GM19240 (cell line): ENCODE results near the gene SLC12A5.

ENCODE experiments used
- DNase-seq: peaks from one replicate; pipeline ENCODE4 v3.0.0; 2011; ENCODE audit warnings: low spot score; ENCODE audit not compliant: insufficient read length

SLC12A5 gene

DNA sequence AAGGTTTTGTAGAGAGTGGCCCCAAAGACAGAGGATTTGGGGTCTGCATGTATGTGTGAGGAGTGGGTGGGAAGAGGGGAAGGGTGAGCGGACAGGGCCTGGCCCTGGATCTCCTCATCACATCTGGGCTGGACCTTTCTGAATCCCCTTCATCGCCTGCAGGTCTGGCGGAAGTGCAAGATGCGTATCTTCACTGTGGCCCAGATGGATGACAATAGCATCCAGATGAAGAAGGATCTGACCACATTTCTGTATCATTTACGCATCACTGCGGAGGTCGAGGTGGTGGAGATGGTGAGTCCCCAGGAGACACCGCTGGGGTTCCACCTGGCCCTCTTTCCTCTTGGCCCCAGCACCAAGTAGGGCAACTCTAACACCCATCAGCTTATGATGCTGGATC is 24.4 kb downstream of the SLC12A5 start:
- no peak for DNase-seq

DNA sequence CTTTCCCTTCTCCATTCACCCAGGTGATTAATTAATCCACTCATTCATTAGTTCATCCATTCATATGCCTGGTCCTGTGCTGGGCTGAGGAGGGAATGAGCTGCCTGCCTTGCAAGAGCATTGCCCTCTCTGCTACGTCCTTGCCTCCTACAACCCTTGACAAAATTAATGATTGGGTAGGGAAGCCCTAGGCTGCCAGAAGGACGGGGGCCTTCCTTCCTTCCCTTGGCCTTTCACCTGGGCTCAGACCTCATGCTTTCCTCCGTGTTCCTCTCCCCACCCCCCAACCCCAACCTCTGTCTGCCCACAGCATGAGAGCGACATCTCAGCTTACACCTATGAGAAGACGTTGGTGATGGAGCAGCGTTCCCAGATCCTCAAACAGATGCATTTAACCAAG is 25.6 kb downstream of the SLC12A5 start:
- DNase-seq, result no peak

DNA sequence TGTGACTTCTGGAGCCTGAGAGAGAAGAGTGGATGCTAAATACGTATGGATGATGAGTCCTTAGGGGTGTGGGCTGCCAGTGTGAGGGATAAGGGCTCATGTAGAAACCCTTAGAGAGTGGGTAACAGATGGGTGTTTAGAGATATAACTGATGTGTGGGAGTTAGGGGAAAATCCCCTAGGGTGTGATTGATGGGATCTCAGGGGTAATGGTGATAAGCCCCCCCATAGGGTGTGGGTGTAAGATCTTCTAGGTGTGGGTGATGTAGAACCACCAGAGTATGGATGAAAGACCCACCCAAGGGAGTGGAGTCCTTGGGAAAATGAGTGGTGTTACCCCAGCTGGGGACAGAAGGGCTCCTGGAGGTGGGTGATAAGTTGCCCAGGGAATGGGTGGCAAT is 26.3 kb downstream of the SLC12A5 start:
- DNase-seq, result no peak

DNA sequence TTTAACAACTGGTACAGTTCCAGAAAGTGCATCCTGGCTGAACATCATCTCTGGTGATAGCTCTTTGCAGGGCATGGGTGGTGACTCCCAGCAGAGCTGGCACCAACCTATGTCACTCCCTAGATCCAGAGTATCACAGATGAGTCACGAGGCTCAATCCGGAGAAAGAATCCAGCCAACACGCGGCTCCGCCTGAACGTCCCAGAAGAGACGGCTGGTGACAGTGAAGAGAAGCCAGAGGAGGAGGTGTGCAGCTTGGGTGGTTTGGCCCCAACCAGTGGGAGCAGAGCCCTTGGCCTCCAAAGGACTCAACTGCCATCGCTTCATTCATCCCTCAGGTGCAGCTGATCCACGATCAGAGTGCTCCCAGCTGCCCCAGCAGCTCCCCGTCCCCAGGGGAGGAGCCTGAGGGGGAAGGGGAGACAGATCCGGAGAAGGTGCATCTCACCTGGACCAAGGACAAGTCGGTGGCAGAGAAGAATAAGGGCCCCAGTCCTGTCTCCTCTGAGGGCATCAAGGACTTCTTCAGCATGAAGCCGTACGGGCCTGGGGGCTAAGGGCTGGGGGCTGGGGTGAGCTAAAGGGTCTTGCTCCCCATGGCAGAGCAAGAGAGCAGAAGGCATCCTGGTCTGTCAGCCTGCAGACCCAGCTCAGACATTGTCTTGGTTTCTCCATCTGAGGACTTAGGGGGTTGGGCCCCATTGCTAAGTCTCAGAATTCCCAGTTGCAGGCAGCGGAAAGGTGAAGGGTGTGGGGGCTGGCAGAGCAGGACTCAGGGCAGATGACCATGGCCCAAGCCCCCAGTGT is 27.2 kb downstream of the SLC12A5 start:
- DNase-seq, result no peak

DNA sequence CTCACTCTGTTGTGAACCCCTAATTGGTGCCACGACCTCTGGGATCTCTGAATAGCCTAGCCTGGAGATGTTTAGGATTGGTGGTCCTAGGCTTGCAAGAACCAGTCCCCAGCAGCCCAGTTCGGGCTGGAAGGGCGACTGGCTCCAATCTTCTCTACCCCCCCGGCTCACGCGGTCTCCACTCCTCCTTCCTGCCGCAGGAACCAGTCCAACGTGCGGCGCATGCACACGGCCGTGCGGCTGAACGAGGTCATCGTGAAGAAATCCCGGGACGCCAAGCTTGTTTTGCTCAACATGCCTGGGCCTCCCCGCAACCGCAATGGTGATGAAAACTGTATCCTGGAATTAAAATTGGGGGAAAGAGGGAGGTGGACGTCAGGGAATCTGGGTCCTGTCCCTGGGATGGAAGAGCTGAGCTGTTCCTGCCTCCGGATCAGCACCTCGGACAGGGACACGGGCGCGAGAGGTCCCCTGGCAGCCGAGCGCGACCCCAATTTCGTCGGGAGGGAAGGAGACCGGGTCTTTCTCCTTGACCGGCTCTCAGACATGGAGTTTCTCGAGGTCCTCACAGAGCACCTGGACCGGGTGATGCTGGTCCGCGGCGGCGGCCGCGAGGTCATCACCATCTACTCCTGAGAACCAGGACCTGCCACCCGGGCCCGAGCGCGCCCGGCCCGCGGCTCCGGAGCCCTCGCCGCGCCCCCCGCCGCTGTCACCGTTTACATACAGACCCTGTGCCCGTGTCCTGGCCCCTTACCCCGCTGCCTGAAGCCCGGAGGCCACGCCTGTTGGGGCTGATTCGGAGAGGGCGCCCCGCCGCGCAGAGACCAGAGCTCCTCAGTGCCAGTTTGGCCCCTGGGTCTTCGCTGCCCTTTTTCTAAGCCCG is 28.2 kb downstream of the SLC12A5 start:
- no peak for DNase-seq

DNA sequence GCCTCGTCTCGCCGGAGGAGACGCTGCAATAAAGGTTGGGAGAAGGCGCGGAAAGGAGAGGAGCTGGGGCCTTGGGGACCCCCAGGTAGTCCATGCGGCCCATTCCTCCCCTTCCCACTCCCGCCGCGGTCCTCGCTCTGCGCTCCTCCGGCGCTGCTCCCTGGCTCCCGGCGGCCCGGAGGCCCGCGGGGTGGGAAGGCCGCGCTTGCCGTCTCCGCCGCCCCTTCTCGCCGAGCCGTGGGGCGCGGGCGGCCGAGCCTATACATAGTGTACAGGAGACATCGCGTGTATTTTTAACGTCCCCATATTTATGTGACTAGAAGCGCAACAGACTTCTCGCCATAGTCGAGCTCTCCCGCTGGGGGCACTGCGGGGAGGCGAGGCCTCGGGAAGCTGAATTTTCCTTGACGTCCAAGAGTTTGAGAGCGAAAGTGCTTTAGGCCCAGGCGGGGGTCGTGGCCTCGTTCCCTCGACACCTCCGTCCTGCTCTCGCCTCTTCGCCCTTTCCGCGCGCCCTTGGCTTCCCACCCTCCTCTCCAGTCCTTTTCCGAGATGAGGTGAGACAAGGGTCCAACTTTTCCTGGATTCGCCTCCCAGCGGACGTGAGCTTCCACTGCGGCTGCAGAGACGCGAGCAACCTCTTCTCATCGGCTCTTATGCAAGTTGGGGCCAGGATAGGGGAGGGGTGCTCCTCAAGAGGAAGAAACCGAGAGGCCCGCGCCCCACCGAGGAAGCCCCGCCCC is 29.0 kb downstream of the SLC12A5 start:
- DNase-seq, result no peak

DNA sequence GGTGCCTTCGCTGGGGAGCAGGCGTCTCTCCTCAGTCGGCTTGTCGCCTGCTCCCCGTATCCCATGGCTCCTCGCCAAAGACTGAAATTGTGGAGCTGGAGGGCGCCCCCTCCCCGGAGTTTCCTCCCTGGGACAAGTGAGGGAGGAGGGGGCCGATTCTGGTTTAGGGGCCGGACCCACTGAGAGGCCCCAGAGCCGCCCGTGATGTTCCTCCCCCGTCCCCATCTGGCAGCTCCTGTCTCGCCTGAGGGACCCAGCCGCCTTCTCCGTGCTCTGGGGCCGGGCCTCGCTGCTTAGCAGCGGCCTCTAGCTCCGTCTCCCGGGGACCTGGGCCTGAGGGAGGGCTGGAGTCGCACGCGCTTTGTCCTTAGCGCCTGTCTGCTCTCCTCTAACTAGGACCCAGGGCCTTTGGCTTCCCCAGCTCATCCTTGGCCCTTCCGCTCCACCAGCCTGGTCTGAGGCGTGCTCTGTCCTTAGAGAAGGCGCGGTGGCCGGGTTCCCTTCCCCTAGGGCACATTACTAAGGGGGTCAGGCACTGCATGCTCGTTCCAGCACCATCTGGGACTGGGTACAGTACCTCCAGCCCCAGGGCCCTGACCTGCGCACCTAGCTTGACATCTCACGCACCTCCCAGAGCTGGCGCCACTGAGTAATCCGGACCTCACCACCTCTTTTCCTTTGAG is 29.7 kb downstream of the SLC12A5 start:
- DNase-seq, result no peak

DNA sequence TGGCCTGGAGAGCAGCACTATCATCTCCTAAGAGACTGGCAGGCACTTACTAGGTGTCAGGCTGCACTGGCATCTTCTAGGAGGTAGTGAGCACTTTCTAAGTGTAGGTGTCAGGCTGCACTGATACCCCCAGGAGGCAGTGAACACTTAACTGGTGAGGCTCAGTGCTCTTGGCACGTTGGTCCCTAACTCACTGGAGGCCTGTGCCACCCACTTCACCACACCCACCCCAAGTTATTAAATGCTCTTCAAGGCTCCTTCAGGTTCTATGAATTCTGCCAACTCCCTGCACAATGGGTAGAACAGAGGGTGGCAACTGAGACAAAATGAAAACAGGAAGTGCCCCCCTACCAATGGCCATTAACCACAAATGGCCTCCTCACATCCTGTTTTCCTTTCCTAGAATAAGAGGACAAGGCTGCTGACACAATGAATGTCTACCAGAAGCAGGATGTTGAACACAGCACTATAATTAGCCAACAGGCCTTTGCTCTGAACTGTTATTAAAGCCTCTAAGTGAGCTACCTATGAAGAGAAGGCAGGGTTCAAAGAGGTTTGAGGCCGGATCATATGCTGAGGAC is 31.4 kb downstream of the SLC12A5 start:
- no peak for DNase-seq

DNA sequence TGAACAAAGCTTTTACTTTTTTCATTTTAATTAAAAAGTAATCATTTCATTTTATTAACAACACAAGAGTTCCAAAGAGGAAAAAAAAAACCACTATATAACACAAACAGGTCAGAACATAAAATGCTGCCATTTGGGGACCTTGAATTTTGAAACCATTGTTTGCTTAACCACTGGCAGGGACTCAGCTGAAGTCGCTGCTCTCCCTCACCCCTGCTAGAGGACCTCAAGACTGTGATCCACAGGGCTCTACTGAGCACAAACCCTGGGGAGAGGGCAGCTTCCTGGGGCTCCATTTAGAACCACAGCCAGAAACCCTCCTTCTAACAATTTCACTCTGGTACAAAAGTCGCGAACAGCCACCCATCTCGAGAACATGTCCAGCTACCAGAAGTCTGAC is 32.0 kb downstream of the SLC12A5 start:
- DNase-seq, result no peak

DNA sequence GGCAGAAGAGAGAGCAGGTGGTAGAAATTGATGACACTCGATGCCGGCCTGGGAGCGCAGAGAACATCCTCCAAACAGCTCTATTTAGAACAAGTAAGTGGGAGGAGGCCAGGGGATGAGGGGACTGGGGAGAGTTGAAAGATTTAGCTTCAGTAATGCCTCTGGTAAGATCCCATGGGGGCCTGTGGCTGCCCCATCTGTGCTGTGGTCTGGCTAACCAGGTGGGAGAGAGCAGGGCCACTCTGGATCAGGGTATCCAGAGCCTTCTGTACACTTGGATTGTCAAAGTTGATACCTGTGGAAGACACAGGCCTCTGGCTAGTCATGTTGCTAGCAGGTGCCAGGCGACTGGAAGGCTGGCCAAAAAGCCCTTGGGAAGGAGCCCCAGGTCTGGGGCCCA is 33.1 kb downstream of the SLC12A5 start:
- no peak for DNase-seq

DNA sequence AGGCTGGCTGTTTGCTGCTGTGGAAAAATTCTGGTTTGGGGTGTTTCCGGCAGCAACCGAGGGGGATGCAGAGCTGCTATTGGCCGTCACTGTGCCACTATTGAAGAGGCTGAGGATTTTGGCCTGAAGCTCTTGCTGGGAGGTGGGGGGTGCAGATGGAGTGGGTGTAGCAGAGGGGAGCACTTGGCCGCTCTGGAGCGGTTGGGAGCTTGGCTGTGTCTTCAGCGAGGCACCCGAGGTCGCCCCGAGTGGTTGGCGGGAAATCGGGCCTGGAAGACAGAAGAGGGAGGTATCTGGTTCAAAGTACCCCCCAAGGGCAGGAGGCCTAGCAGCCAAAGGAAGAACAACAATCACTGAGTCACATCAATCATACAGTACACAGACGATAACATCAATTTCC is 33.6 kb downstream of the SLC12A5 start:
- no peak for DNase-seq

DNA sequence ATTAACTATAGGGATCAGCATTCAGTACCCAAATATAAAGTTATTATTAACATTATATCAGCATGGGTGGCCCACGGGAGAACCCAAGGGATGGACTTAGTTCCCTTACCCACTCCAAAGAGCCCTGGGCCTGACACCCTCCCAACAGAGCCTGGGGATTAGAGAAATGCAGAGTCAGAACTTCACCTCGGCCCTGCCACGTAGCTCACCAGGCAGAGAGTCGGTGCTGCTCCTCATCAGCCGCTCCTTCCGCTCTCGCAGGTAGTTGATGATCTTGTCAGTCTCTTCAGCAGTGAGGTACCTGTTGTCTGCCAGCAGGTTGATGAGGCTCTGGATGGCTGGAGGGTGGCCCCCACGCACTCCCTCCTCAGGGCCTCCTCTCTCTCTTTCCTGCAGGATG is 34.1 kb downstream of the SLC12A5 start:
- no peak for DNase-seq

DNA sequence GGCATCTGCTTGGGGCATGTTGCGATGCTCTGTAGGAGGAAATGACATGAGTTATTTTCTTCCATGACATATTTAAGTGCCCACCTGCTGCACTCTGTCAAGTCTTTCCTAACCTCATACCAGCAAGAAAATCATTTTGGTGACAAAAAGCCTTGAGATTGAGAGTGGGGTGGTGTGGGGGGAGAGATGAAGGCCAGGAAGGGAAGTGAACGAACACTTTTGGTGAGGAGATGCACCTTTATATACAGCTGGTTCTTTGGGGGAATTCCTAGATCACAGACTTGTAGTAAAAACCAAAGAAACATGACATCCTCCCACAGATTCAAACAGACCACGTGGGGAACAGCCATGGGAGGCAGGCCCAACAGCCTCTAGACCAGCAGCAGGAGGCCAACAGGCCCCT is 34.6 kb downstream of the SLC12A5 start:
- DNase-seq, result no peak

DNA sequence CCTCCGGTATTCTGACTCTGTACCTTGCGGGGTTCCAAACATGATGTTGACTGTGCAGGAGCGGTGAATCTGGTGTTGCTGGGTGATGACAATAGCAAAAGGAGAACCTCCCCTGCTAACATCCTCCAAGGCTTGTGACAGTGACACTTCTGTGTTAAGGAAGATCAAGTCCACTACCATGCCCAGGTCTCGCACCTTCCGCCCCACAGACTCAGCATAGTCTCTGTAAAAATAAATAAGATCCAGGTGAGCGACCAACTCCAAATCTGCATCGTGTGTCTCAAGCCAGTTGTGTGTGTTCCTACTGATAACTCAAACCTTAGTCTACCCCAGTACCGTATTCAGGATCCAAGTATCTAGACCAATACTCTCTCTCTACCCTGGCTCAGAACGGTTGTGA is 36.0 kb downstream of the SLC12A5 start:
- DNase-seq, result no peak

DNA sequence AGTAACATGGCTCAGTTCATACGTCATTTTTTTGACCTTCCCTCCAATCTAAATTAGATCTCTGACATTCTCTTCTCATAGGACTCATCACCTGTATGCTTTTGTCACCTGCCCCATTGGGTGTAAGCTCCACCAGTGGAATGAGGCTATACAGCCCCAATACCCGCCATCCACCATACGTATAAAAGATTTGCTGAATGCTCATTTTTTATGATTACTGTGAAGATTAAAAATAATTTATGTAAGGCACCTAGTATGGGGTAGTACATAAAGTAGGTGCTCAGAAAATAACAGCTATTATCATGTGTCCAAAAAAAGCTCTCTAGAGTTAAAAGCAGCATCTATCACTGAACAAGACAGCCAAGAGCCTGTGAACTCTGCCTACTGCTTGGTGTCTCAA is 36.7 kb downstream of the SLC12A5 start:
- DNase-seq, result no peak

DNA sequence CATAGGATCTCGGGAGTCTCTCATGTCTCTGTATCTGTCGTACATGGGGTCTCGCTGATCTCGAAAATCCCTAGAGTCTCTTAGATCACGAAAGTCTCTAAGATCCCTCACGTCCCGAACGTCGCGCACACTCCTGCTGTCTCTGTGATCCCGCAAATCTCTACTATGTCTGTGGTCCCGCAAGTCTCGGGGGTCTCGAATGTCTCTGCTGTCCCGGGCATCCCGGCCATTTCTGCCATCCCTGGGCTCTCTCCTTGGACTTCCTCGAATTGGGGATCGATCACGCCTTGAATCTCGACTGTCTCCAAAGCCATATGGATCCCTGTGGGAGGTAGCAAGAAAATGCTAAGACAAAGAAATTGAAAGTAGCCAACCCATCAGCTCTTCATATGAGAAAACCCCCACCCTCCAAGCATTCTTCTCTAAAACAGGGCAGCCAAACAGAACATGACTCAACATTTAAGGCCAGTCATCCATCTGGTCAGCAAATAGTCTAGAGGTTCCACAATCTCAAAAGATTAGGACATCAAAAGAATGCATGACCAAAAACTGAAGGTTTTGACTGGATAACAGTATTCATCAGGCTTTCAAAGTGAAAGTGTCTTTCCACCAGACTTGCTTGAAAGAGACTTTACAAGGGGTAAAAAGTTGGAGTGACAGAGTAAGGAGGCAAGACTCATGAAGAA is 41.3 kb downstream of the SLC12A5 start:
- DNase-seq, result no peak

DNA sequence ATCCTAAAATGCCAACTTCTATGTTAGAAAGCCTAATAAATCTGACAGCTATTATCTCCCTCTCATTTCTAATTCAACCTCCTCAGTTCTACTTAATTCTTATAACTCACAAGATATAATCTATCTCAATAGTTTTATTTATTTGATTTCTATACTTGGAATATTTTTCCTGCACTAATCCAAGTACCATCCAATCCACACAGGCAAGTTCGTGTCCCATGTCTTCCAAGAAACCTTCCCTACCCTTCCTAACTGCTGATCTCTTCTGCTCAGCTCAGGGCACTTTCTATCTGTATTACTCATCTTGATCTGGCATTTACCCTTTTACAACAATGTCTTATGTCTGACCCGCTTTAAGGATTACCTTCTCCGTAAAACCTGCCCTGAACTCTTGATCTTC is 42.6 kb downstream of the SLC12A5 start:
- DNase-seq, result no peak

DNA sequence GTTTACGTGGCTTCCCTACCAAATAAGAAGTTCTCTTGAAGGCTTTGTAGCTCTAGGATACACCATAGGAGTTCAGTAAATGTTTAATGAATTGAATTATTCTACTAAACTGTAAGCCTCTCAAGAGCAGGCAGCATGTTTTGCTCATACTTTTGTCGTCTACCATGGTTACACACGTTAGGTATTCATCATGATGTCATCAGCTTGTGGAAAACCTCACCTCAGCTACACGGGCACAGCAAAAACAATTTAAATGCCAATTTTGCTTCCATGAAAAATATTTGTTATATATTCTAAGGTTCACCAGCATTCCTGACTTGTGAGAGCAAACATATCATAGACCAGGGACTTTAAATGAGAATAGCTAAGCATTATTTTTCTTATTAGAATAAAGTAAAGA is 44.0 kb downstream of the SLC12A5 start:
- DNase-seq, result no peak

DNA sequence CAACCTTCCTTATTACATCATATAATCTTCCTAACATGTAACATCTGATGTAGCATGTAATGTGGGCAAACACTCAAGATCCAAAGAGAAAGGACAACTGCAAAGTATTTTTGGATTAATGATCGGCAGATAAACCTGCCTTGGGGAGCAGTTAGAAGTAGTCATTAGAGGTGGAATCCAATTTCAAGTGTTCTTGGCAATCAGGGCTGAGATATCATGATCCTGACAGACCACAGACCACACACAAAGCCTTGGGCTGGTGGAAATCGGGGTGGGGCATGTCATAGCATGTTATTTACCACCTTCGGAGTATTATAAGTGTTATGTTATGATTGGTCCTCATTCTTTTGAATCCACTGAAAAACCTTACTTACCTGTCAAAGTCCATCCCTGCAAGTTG is 44.4 kb downstream of the SLC12A5 start:
- no peak for DNase-seq

DNA sequence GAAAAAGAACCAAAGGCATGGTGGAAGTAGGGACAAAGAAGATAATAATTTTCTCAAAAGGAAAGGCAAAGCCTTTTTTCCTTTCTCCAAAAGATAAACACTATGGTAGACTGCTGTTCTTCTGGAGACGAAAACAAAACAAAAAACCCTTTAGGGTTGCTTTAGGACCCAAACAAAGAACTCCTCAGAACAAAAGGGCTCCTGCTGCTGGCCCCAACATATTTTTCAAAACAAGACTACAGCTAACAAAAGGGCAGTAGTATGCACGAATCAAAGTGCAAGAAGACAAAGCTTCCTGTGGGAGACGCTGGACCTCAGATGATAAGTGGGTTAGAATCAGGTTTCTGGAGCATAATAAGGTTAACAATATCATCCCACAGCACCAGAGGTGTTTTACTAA is 45.0 kb downstream of the SLC12A5 start:
- DNase-seq, result no peak

DNA sequence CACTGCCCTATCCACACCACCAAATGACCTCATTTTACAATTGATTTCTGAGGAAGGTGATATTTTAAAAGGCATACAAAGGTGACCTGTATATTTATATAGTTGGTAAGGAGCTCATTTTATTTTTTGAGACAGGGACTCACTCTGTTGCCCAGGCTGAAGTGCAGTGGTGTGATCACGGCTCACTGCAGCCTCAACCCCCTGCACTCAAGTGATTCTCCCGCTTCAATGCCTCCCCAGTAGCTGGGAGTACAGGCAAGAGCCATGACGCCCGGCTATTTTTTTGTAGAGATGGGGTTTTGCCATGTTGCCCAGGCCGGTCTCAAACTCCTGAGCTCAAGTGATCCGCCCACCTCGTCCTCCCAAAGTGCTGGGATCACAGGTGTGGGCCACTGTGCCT is 47.8 kb downstream of the SLC12A5 start:
- DNase-seq, result no peak
